ENCODE results near the gene PSD.

PSD gene

GRCh38 chr10:102384053-102384452 lies 34.5 kb downstream of the PSD start:
- H3K27me3 ChIP-seq (ENCODE audit: low read depth, low read length): no peaks in the 10 kb centered on the region
- H3K9ac ChIP-seq (ENCODE audit: low read length): no peak overlapping the region
- peaks cover 11% of the 10 kb centered on the region for H3K36me3 ChIP-seq (replicated peaks; ENCODE audit: low read depth, low read length)
- no peaks in the 10 kb centered on the region for H4K20me1 ChIP-seq (ENCODE audit: insufficient read depth, low read length)
- H3K9me3 ChIP-seq (ENCODE audit: insufficient read depth, low read length): no peaks in the 10 kb centered on the region
- TF ChIP-seq CTCF (IDR thresholded peaks at IDR 0.05; ENCODE audit: low read depth, low read length) (peak; percentile 16; the same call in 1 of the 2 replicates), EZH2phosphoT487 (IDR thresholded peaks at IDR 0.05; ENCODE audit: low read depth) (no peak)
- no peak overlapping the region for H2AFZ ChIP-seq (ENCODE audit: low read depth, low read length)
- H3K4me3 ChIP-seq (ENCODE audit: low read length): no peak overlapping the region
- no peak overlapping the region for H3K27ac ChIP-seq (ENCODE audit: low read length)
- no peaks in the 10 kb centered on the region for H3K79me2 ChIP-seq (ENCODE audit: low read length)
- peaks cover 12% of the 10 kb centered on the region for H3K4me1 ChIP-seq (ENCODE audit: low read length)
- no peak overlapping the region for H3K4me2 ChIP-seq (ENCODE audit: low read length)

GRCh38 chr10:102382871-102383270 lies 35.7 kb downstream of the PSD start:
- H2AFZ ChIP-seq (ENCODE audit: low read depth, low read length): no peak overlapping the region
- TF ChIP-seq CTCF (IDR thresholded peaks at IDR 0.05; ENCODE audit: low read depth, low read length) (no peak), EZH2phosphoT487 (IDR thresholded peaks at IDR 0.05; ENCODE audit: low read depth) (no peak)
- H3K4me2 ChIP-seq (ENCODE audit: low read length): no peak overlapping the region
- H4K20me1 ChIP-seq (ENCODE audit: insufficient read depth, low read length): no peaks in the 10 kb centered on the region
- H3K36me3 ChIP-seq (replicated peaks; ENCODE audit: low read depth, low read length): peaks cover 11% of the 10 kb centered on the region
- no peak overlapping the region for H3K27ac ChIP-seq (ENCODE audit: low read length)
- no peak overlapping the region for H3K4me3 ChIP-seq (ENCODE audit: low read length)
- H3K9ac ChIP-seq (ENCODE audit: low read length): no peak overlapping the region
- no peaks in the 10 kb centered on the region for H3K27me3 ChIP-seq (ENCODE audit: low read depth, low read length)
- H3K4me1 ChIP-seq (ENCODE audit: low read length): peaks cover 12% of the 10 kb centered on the region
- H3K9me3 ChIP-seq (ENCODE audit: insufficient read depth, low read length): no peaks in the 10 kb centered on the region
- no peaks in the 10 kb centered on the region for H3K79me2 ChIP-seq (ENCODE audit: low read length)

GRCh38 chr10:102381983-102382382 lies 36.6 kb downstream of the PSD start:
- Histone ChIP-seq H2AFZ (ENCODE audit: low read depth, low read length) (no peak overlapping the region), H3K4me2 (ENCODE audit: low read length) (no peak overlapping the region), H3K9ac (ENCODE audit: low read length) (no peak overlapping the region), H3K27ac (ENCODE audit: low read length) (no peak overlapping the region), H3K27me3 (ENCODE audit: low read depth, low read length) (no peaks in the 10 kb centered on the region), H3K9me3 (ENCODE audit: insufficient read depth, low read length) (no peaks in the 10 kb centered on the region), H3K4me3 (ENCODE audit: low read length) (no peak overlapping the region), H3K4me1 (ENCODE audit: low read length) (peaks cover 12% of the 10 kb centered on the region), H3K36me3 (replicated peaks; ENCODE audit: low read depth, low read length) (peaks cover 11% of the 10 kb centered on the region), H3K79me2 (ENCODE audit: low read length) (no peaks in the 10 kb centered on the region), H4K20me1 (ENCODE audit: insufficient read depth, low read length) (no peaks in the 10 kb centered on the region)
- no peak for TF ChIP-seq EZH2phosphoT487 (IDR thresholded peaks at IDR 0.05; ENCODE audit: low read depth)
- no peak for TF ChIP-seq CTCF (IDR thresholded peaks at IDR 0.05; ENCODE audit: low read depth, low read length)

- H4K20me1 ChIP-seq (ENCODE audit: insufficient read depth, low read length): no peaks in the 10 kb centered on the region
- H3K27ac ChIP-seq (ENCODE audit: low read length): no peak overlapping the region
- H3K9me3 ChIP-seq (ENCODE audit: insufficient read depth, low read length): no peaks in the 10 kb centered on the region
- TF ChIP-seq CTCF (IDR thresholded peaks at IDR 0.05; ENCODE audit: low read depth, low read length): no peak
- TF ChIP-seq EZH2phosphoT487 (IDR thresholded peaks at IDR 0.05; ENCODE audit: low read depth): no peak
- H3K4me2 ChIP-seq (ENCODE audit: low read length): no peak overlapping the region
- H3K79me2 ChIP-seq (ENCODE audit: low read length): no peaks in the 10 kb centered on the region
- no peaks in the 10 kb centered on the region for H3K27me3 ChIP-seq (ENCODE audit: low read depth, low read length)
- H3K36me3 ChIP-seq (replicated peaks; ENCODE audit: low read depth, low read length): peaks cover 13% of the 10 kb centered on the region
- no peak overlapping the region for H3K9ac ChIP-seq (ENCODE audit: low read length)
- H3K4me3 ChIP-seq (ENCODE audit: low read length): no peak overlapping the region
- H3K4me1 ChIP-seq (ENCODE audit: low read length): peaks cover 2% of the 10 kb centered on the region; the same call in 1 of the 2 replicates
- no peak overlapping the region for H2AFZ ChIP-seq (ENCODE audit: low read depth, low read length)
These were observed 39.2 kb downstream of the PSD start for GRCh38 chr10:102379383-102379782.
